GM21737 (cell line): ENCODE results near the gene MFAP3L.
A peak's percentile ranks its signal among the peaks of the same experiment; 100 is the strongest.
"Not testable (repeated sequence)": the region's sequence is repeated elsewhere in the genome, so short reads cannot be mapped to it uniquely, and the experiment has no call there.

ENCODE experiments used
- ATAC-seq: cut with Tn5 transposase; IDR thresholded peaks from one replicate; pipeline ENCODE4 v1.9.1; 2021; ENCODE audit warnings: mild to moderate bottlenecking, moderate library complexity; ENCODE audit not compliant: unreplicated experiment

The MFAP3L gene

GRCh38 chr4:169952236-169953002, 73.8 kb downstream of the MFAP3L start:
- peak; percentile 45 for ATAC-seq

GRCh38 chr4:169948271-169948670, 77.9 kb downstream of the MFAP3L start:
- ATAC-seq: no peak

GRCh38 chr4:169945636-169946035, 80.6 kb downstream of the MFAP3L start:
- ATAC-seq: no peak

- ATAC-seq: not testable (repeated sequence)
Observed at GRCh38 chr4:169943601-169944000, 82.6 kb downstream of the MFAP3L start.

GRCh38 chr4:169941141-169941540, 85.1 kb downstream of the MFAP3L start:
- no peak for ATAC-seq

GRCh38 chr4:169940460-169940859, 85.7 kb downstream of the MFAP3L start:
- no peak for ATAC-seq
